B cell (primary cell): ENCODE results near the gene SEMA6A. TPM values are rescaled to one million over a fixed set of nuclear protein-coding genes. Genes with fewer than 3 reads are reported as not detected.

ENCODE experiments used
- ATAC-seq: fragments of 200-7000 bp; cut with Tn5 transposase; one replicate; pipeline ENCODE4 v1.10.0; 2021; ENCODE audit warnings: low read depth, mild to moderate bottlenecking, moderate number of reproducible peaks, moderate library complexity
- CTCF ChIA-PET: fragments of 350-600 bp; sonication (Branson Sonifier 250); formaldehyde crosslinking; loops from one replicate; lab custom pipeline; 2021; ENCODE audit warnings: antibody characterized with exemption, inconsistent platforms; lab: Charles Lee
- POLR2A ChIA-PET: fragments of 350-600 bp; sonication (Branson Sonifier 250); formaldehyde crosslinking; loops from one replicate; lab custom pipeline; 2021; ENCODE audit warnings: antibody characterized with exemption; lab: Charles Lee
- DNase-seq: peaks from one replicate; pipeline ENCODE4 v3.0.0; 2013
- H2AFZ ChIP-seq: 2 replicates; pipeline ENCODE4 v1.6.1; 2012; ENCODE audit warnings: mild to moderate bottlenecking, low read depth, low read length; ENCODE audit not compliant: insufficient read depth, poor library complexity, severe bottlenecking
- H3K27ac ChIP-seq, 2 donors: 1 replicate in 1 of 2; 2 replicates in 1 of 2; pipeline ENCODE4 v1.5.1; 2012 to 2013; ENCODE audit warnings: low read length in 2 of 2, mild to moderate bottlenecking in 2 of 2, moderate library complexity in 1 of 2
- H3K27me3 ChIP-seq, 4 experiments: fragments of 200-600 bp in 1 of 4; sonication (generic) in 1 of 4; replicated peaks in 1 of 4; 1 replicate in 2 of 4; 2 replicates in 2 of 4; pipeline versions ENCODE4 v1.6.1 to v1.7.0; 2013 to 2016; ENCODE audit warnings: low read length in 3 of 4, mild to moderate bottlenecking in 2 of 4, mixed read lengths in 1 of 4, moderate library complexity in 1 of 4; ENCODE audit not compliant: insufficient read depth in 4 of 4, control insufficient read depth in 3 of 4; ENCODE audit errors: control extremely low read depth in 1 of 4
- H3K36me3 ChIP-seq, 2 experiments: replicated peaks in 1 of 2; 1 replicate in 1 of 2; 2 replicates in 1 of 2; pipeline versions ENCODE4 v1.6.1 to v1.7.1; 2013; ENCODE audit warnings: low read length in 1 of 2; ENCODE audit not compliant: insufficient read depth in 2 of 2, control insufficient read depth in 1 of 2; ENCODE audit errors: control extremely low read depth in 1 of 2, extremely low read depth in 1 of 2
- H3K4me1 ChIP-seq, 2 donors: fragments of 200-600 bp in 1 of 2; sonication (generic) in 1 of 2; 1 replicate in 1 of 2; 2 replicates in 1 of 2; pipeline versions ENCODE4 v1.5.1 to v1.6.1; 2013 to 2017; ENCODE audit warnings: low read length in 2 of 2; ENCODE audit not compliant: control insufficient read depth in 2 of 2, insufficient read depth in 2 of 2
- H3K4me2 ChIP-seq: replicated peaks from 2 replicates; pipeline ENCODE3; 2012; ENCODE audit warnings: mild to moderate bottlenecking, low read depth, low read length; ENCODE audit not compliant: poor library complexity, severe bottlenecking
- H3K4me3 ChIP-seq, 5 experiments: fragments of 200-600 bp in 1 of 5; sonication (generic) in 1 of 5; 1 replicate in 3 of 5; 2 replicates in 2 of 5; pipeline versions ENCODE4 v1.5.1 to v1.7.0; 2011 to 2016; ENCODE audit warnings: low read length in 4 of 5, mild to moderate bottlenecking in 4 of 5, low read depth in 2 of 5, control low read depth in 1 of 5, moderate library complexity in 1 of 5; ENCODE audit not compliant: insufficient read depth in 1 of 5; ENCODE audit errors: control extremely low read depth in 1 of 5, extremely low read depth in 1 of 5
- H3K79me2 ChIP-seq: fragments of 200-600 bp; sonication (generic); one replicate; pipeline ENCODE4 v1.6.0; 2016; ENCODE audit warnings: low read length; ENCODE audit not compliant: control insufficient read depth, insufficient read depth
- H3K9ac ChIP-seq: fragments of 200-600 bp; sonication (generic); 2 replicates; pipeline ENCODE4 v1.6.1; 2017; ENCODE audit warnings: mild to moderate bottlenecking, low read length, moderate library complexity
- H3K9me3 ChIP-seq, 3 donors: one replicate each; pipeline versions ENCODE4 v1.6.1 to v1.7.1; 2013; ENCODE audit warnings: low read length in 2 of 3; ENCODE audit not compliant: control insufficient read depth in 2 of 3, insufficient read depth in 1 of 3; ENCODE audit errors: control extremely low read depth in 1 of 3
- H4K20me1 ChIP-seq: 2 replicates; pipeline ENCODE4 v1.6.0; 2012; ENCODE audit warnings: mild to moderate bottlenecking, low read length; ENCODE audit not compliant: insufficient read depth, control insufficient read depth, poor library complexity, severe bottlenecking
- H3K27ac Mint-ChIP-seq: one replicate; pipeline ENCODE4 v1.8.0; 2021; ENCODE audit warnings: mixed read lengths
- H3K27me3 Mint-ChIP-seq: one replicate; pipeline ENCODE4 v1.8.0; 2021; ENCODE audit warnings: mixed read lengths
- H3K4me1 Mint-ChIP-seq: one replicate; pipeline ENCODE4 v1.8.0; 2021; ENCODE audit warnings: mixed read lengths
- H3K4me3 Mint-ChIP-seq: one replicate; pipeline ENCODE4 v1.8.0; 2021; ENCODE audit warnings: mixed read lengths
- H3K9me3 Mint-ChIP-seq: one replicate; pipeline ENCODE4 v1.8.0; 2022; ENCODE audit warnings: mixed read lengths; ENCODE audit not compliant: insufficient read depth
- CTCF ChIP-seq: fragments of 200-600 bp; IDR thresholded peaks from one replicate; pipeline ENCODE4 v1.8.0; 2022; ENCODE audit warnings: antibody characterized with exemption, mild to moderate bottlenecking
- EZH2 ChIP-seq: IDR thresholded peaks from 2 replicates; pipeline ENCODE4 v1.6.1; 2012; ENCODE audit warnings: borderline replicate concordance, low read depth, mild to moderate bottlenecking, moderate library complexity, low read length; ENCODE audit not compliant: insufficient read depth, poor library complexity, severe bottlenecking
- WGBS: methylation state at CpG from one replicate; pipeline ENCODE4 v1.1.5; 2013; ENCODE audit warnings: missing lambda C conversion rate; ENCODE audit not compliant: insufficient coverage; 5-methylcytosine and 5-hydroxymethylcytosine counted together
- intact Hi-C: fragments of 100-400 bp; cut with micrococcal nuclease; formaldehyde crosslinking; loops from one replicate; pipeline ENCODE4 v1.10.0; 2022
- polyA plus RNA-seq: library from polyadenylated mRNA; depleted of rRNA; stranded (reverse); fragments of >200 nt; gene quantifications from 2 replicates; pipeline ENCODE4 v1.2.3, GENCODE V29; 2012
- total RNA-seq, 2 donors: library from RNA; stranded (reverse); fragments of 120-200 nt in 1 of 2; gene quantifications; 1 replicate in 1 of 2; 2 replicates in 1 of 2; pipeline versions ENCODE4 v1.2.3 to v1.2.4, GENCODE V29; 2013 to 2022

The SEMA6A gene
- total and polyA plus RNA-seq, 2 donors (not counting 1 experiment from before 2014, with no cell fraction given) = 0.44 TPM; not detected in 1

GRCh38 chr5:116428966-116429365 is 145.7 kb downstream of the SEMA6A start:
- H3K9me3 ChIP-seq = no peaks in the 10 kb centered on the region
- no peaks in the 10 kb centered on the region for H3K4me1 ChIP-seq
- H3K27me3 ChIP-seq = no peaks in the 10 kb centered on the region
- Mint-ChIP-seq H3K9me3 (peaks cover 1% of the 10 kb centered on the region), H3K27ac (no peak overlapping the region), H3K4me3 (no peak overlapping the region), H3K27me3 (no peaks in the 10 kb centered on the region), H3K4me1 (no peaks in the 10 kb centered on the region)
- CTCF ChIA-PET = no interaction called here
- 77% methylated on average over 2 of the region's 2 CpGs for WGBS
- no peak for DNase-seq
- intact Hi-C loops = no loop called here
- no peaks in the 10 kb centered on the region for H3K79me2 ChIP-seq
- H3K36me3 ChIP-seq = peaks cover 3 to 6% of the 10 kb centered on the region in 2 experiments
- no peaks in the 10 kb centered on the region for H4K20me1 ChIP-seq
- no peak overlapping the region for H3K4me3 ChIP-seq
- no peak overlapping the region for H3K4me2 ChIP-seq
- no peak overlapping the region for H3K27ac ChIP-seq
- POLR2A ChIA-PET = no interaction called here
- H3K9ac ChIP-seq = no peak overlapping the region
- H2AFZ ChIP-seq = no peak overlapping the region
- ATAC-seq = no peak
- no peak for TF ChIP-seq EZH2
- no peak for TF ChIP-seq CTCF

GRCh38 chr5:116428413-116428812 is 146.2 kb downstream of the SEMA6A start:
- Histone ChIP-seq H3K27me3 (no peaks in the 10 kb centered on the region), H3K36me3 (peaks cover 3 to 9% of the 10 kb centered on the region in 2 experiments), H3K27ac (no peak overlapping the region), H3K9ac (no peak overlapping the region), H3K4me2 (no peak overlapping the region), H4K20me1 (no peaks in the 10 kb centered on the region), H3K4me1 (no peaks in the 10 kb centered on the region), H3K4me3 (no peak overlapping the region), H3K9me3 (no peaks in the 10 kb centered on the region), H3K79me2 (no peaks in the 10 kb centered on the region), H2AFZ (no peak overlapping the region)
- POLR2A ChIA-PET = no interaction called here
- Mint-ChIP-seq H3K9me3 (no peaks in the 10 kb centered on the region), H3K4me1 (no peaks in the 10 kb centered on the region), H3K4me3 (no peak overlapping the region), H3K27ac (no peak overlapping the region), H3K27me3 (no peaks in the 10 kb centered on the region)
- CTCF ChIA-PET = no interaction called here
- intact Hi-C loops = no loop called here
- 100% methylated on average over 2 of the region's 2 CpGs for WGBS
- TF ChIP-seq EZH2 (no peak), CTCF (no peak)
- DNase-seq (no peak), ATAC-seq (no peak)
